ENCODE data around the gene GRIK4. TPM values are rescaled to one million over a fixed set of nuclear protein-coding genes. Genes with fewer than 3 reads are reported as not detected.

GRIK4 gene
- total RNA-seq, 3 donors from 2014 or later (not counting 1 experiment from before 2014, with no cell fraction given) = 2.2 to 32.3 (median 21.9) TPM

- Histone ChIP-seq H3K27ac (ENCODE audit: low read length) (no peak overlapping the region), H3K36me3 (ENCODE audit: control insufficient read depth, insufficient read depth, low read length) (no peaks in the 10 kb centered on the region), H3K9me3 (ENCODE audit: control insufficient read depth, insufficient read depth, low read length) (no peaks in the 10 kb centered on the region), H3K4me1 (ENCODE audit: control insufficient read depth, insufficient read depth, low read length) (no peaks in the 10 kb centered on the region), H3K27me3 (ENCODE audit: control insufficient read depth, insufficient read depth, low read length) (no peaks in the 10 kb centered on the region), H3K4me3 (ENCODE audit: low read length) (no peak overlapping the region)
- intact Hi-C loops (cut with micrococcal nuclease) = no loop called here
- no peak for TF ChIP-seq CTCF (IDR thresholded peaks at IDR 0.05)
- Mint-ChIP-seq H3K27me3 (ENCODE audit: low read depth in 2 of 2) (peaks cover 0 to 3% of the 10 kb centered on the region in 2 donors), H3K9me3 (no peaks in the 10 kb centered on the region), H3K4me3 (no peak overlapping the region), H3K27ac (no peak overlapping the region), H3K36me3 (no peaks in the 10 kb centered on the region), H3K4me1 (peaks cover 15 to 46% of the 10 kb centered on the region in 2 donors)
- 100% methylated on average over 1 of the region's 2 CpGs for WGBS (ENCODE audit: insufficient coverage)
- DNase-seq (no peak), ATAC-seq (no peak)
These were observed 329.5 kb downstream of the GRIK4 start for GRCh38 chr11:120841074-120841473.

- no peaks in the 10 kb centered on the region for H3K36me3 Mint-ChIP-seq
- no peak overlapping the region for H3K4me3 Mint-ChIP-seq
- WGBS (ENCODE audit: insufficient coverage) = no CpG with 5 or more reads among the region's 1 CpG
- no peaks in the 10 kb centered on the region for H3K9me3 Mint-ChIP-seq
- no peak for TF ChIP-seq CTCF (IDR thresholded peaks at IDR 0.05)
- no peak overlapping the region for H3K27ac Mint-ChIP-seq
- H3K9me3 ChIP-seq (ENCODE audit: control insufficient read depth, insufficient read depth, low read length) = no peaks in the 10 kb centered on the region
- H3K27ac ChIP-seq (ENCODE audit: low read length) = no peak overlapping the region
- no peaks in the 10 kb centered on the region for H3K4me1 ChIP-seq (ENCODE audit: control insufficient read depth, insufficient read depth, low read length)
- H3K36me3 ChIP-seq (ENCODE audit: control insufficient read depth, insufficient read depth, low read length) = no peaks in the 10 kb centered on the region
- no peak overlapping the region for H3K4me3 ChIP-seq (ENCODE audit: low read length)
- H3K27me3 Mint-ChIP-seq (ENCODE audit: low read depth in 2 of 2) = peaks cover 0 to 3% of the 10 kb centered on the region in 2 donors
- intact Hi-C loops (cut with micrococcal nuclease) = no loop called here
- DNase-seq (no peak), ATAC-seq (no peak)
- no peaks in the 10 kb centered on the region for H3K27me3 ChIP-seq (ENCODE audit: control insufficient read depth, insufficient read depth, low read length)
- H3K4me1 Mint-ChIP-seq = peaks cover 24 to 54% of the 10 kb centered on the region in 2 donors
These were observed 330.6 kb downstream of the GRIK4 start for GRCh38 chr11:120842195-120842594.

GRCh38 chr11:120853435-120853834 is 341.9 kb downstream of the GRIK4 start:
- H3K4me3 ChIP-seq (ENCODE audit: low read length) = no peak overlapping the region
- no peaks in the 10 kb centered on the region for H3K27me3 ChIP-seq (ENCODE audit: control insufficient read depth, insufficient read depth, low read length)
- H3K27ac ChIP-seq (ENCODE audit: low read length) = no peak overlapping the region
- H3K36me3 Mint-ChIP-seq = no peaks in the 10 kb centered on the region
- peaks cover 53% of the 10 kb centered on the region for H3K4me1 ChIP-seq (ENCODE audit: control insufficient read depth, insufficient read depth, low read length)
- no peaks in the 10 kb centered on the region for H3K9me3 Mint-ChIP-seq
- H3K4me3 Mint-ChIP-seq = no peak overlapping the region
- DNase-seq (no peak), ATAC-seq (no peak)
- H3K4me1 Mint-ChIP-seq = peaks cover 0 to 32% of the 10 kb centered on the region in 2 donors
- intact Hi-C loops (cut with micrococcal nuclease) = no loop called here
- H3K27ac Mint-ChIP-seq = no peak overlapping the region
- no peak for TF ChIP-seq CTCF (IDR thresholded peaks at IDR 0.05)
- no peaks in the 10 kb centered on the region for H3K36me3 ChIP-seq (ENCODE audit: control insufficient read depth, insufficient read depth, low read length)
- H3K27me3 Mint-ChIP-seq (ENCODE audit: low read depth in 2 of 2) = no peaks in the 10 kb centered on the region
- H3K9me3 ChIP-seq (ENCODE audit: control insufficient read depth, insufficient read depth, low read length) = no peaks in the 10 kb centered on the region
- no CpG with 5 or more reads among the region's 3 CpGs for WGBS (ENCODE audit: insufficient coverage)

GRCh38 chr11:120854988-120855387 is 343.4 kb downstream of the GRIK4 start:
- no peak overlapping the region for H3K4me3 Mint-ChIP-seq
- no peaks in the 10 kb centered on the region for H3K36me3 Mint-ChIP-seq
- DNase-seq = no peak
- H3K27me3 Mint-ChIP-seq (ENCODE audit: low read depth in 2 of 2) = no peaks in the 10 kb centered on the region
- intact Hi-C loops (cut with micrococcal nuclease) = loop anchor here (5.0 kb wide), 1 partner anchor 48 kb away; no protein-coding TSS in a partner anchor
- Histone ChIP-seq H3K36me3 (ENCODE audit: control insufficient read depth, insufficient read depth, low read length) (no peaks in the 10 kb centered on the region), H3K27ac (ENCODE audit: low read length) (no peak overlapping the region), H3K4me1 (ENCODE audit: control insufficient read depth, insufficient read depth, low read length) (peaks cover 43% of the 10 kb centered on the region), H3K4me3 (ENCODE audit: low read length) (no peak overlapping the region), H3K9me3 (ENCODE audit: control insufficient read depth, insufficient read depth, low read length) (no peaks in the 10 kb centered on the region), H3K27me3 (ENCODE audit: control insufficient read depth, insufficient read depth, low read length) (no peaks in the 10 kb centered on the region)
- WGBS (ENCODE audit: insufficient coverage) = 62% methylated on average over 5 of the region's 5 CpGs
- H3K4me1 Mint-ChIP-seq = peaks cover 0 to 47% of the 10 kb centered on the region in 2 donors
- no peak for ATAC-seq
- H3K9me3 Mint-ChIP-seq = no peaks in the 10 kb centered on the region
- no peak for TF ChIP-seq CTCF (IDR thresholded peaks at IDR 0.05)
- peak overlapping the region in 1 of 2 donors; percentile 8 for H3K27ac Mint-ChIP-seq

Measured in natural killer cell (primary cell).